NCI-H146 treated with DMSO at 0.1 percent for 48 hours (cell line): ENCODE data around the gene RASL11B.

Experiments used
- DNase-seq: peaks from one replicate; lab custom pipeline; 2025; ENCODE audit not compliant: unreplicated experiment; lab: John Stamatoyannopoulos, UW

The RASL11B gene

GRCh38 chr4:52842792-52843191 lies 19.3 kb upstream of the RASL11B start:
- DNase-seq: no peak

DNA sequence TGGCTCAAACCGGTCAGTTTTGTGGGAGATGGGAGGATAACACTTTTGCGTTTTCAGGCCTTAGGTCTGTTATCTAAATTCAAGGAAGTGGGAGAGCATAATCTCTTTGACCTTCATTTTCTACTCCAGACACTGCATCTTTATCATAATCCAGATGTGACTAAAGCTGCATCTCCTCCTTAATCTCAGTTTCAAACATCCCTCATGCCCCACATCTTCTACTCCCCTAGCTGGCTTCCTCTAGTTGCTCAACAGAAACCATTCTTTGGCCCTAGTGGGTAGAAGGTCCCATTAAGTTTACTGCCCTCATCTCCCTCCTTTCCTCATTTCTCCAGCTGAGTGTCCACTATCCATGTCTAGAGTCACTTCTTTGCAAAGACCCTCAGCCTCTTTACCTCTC lies 18.8 kb upstream of the RASL11B start:
- DNase-seq: no peak

- DNase-seq: no peak
These were observed 18.2 kb upstream of the RASL11B start for GRCh38 chr4:52843958-52844357.

GRCh38 chr4:52844596-52844995 lies 17.5 kb upstream of the RASL11B start:
- DNase-seq: no peak

DNA sequence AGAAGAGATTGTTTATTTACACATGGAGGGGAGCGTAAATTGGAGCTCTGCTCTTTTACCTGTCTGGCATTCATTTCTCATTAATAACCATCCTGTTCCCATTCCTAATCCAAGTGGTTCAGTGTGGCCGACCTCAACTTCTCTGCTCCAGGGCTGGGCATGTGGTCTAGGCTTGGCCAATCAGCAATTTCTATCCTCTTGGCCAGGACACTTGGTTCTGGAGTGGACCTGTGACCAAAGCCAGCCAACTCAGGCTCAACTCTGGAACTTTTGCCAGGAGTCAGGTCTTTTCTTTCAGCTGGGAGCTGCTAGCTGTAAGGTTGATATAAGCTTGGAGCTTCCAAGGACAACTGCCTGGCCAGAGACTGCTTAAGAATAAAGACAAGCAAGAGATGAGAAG lies 15.6 kb upstream of the RASL11B start:
- DNase-seq: no peak

GRCh38 chr4:52848254-52848653 lies 13.9 kb upstream of the RASL11B start:
- no peak for DNase-seq

DNA sequence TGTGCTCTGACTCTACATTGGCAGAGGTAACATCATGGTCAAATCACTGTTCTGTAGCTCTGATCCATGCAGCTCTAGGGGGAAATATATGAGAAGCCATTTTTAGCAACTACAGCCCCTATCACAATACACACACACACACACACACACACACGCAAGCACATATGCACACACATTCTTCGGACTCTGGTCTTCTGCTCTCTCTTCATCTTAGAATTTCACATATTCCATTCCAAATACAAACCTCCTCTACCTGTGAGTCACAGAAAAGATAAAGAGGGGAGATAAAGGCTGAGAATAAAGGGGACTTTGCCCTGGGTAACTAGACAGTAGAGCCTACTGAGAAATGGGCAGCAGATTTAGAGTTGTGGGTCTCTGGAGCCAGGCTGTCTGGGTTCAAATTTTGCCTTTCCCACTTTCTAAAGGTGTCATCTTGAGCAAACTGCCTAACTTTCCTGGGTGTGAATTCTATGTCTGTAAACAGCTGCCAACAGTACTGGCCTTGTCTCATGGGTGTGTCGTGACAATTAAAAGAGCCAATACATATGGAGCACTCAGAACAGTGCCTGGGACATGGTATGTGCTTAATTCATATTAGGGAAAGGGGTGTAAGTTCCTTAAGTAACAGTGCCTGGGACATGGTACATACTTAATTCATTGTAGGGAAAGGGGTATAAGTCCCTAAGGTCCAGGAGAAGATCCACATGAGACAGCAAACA lies 11.6 kb upstream of the RASL11B start:
- no peak for DNase-seq

- DNase-seq: no peak
These were observed 10.1 kb upstream of the RASL11B start for GRCh38 chr4:52852041-52852440.

- DNase-seq: no peak
These were observed 9.4 kb upstream of the RASL11B start for GRCh38 chr4:52852711-52853110.

- no peak for DNase-seq
These were observed 8.8 kb upstream of the RASL11B start for GRCh38 chr4:52853351-52853750.

DNA sequence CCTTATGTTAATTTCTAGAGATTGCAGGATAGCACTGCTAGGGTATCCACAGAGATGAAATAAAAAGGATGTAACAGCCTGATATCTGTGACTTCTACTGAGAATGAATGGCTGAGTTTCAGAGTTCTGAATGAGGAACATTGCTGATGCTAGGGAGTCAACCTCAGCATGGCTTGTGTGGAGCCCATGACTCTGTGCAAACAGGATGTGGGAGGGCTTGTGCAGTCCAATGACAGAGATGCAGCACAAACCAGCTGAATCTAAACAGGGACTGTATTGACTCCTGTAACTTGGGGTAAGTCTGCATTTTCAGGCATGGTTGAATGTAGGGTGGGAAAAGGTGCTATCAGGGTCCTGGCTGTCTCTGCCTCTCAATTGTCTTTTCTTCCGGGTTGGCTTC lies 5.3 kb upstream of the RASL11B start:
- no peak for DNase-seq

DNA sequence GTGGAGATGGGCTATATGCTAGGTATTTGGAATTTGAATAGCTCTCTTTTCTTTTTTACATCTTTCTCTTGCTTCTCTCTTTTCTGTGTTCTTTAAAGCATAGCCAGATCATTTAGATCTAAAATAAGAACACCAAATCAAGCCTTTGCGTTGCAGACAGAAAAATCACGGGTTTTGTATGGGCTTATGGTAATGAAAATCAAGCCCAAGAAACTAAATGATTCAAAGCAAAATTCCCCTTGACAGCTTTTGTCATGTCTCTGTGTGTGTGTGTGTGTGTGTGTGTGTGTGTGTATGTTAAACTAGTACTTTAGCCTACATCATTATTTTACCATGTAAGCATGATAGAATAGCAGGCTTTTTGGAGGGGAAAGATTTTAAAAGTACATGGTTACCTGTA lies 1.8 kb upstream of the RASL11B start:
- no peak for DNase-seq

DNA sequence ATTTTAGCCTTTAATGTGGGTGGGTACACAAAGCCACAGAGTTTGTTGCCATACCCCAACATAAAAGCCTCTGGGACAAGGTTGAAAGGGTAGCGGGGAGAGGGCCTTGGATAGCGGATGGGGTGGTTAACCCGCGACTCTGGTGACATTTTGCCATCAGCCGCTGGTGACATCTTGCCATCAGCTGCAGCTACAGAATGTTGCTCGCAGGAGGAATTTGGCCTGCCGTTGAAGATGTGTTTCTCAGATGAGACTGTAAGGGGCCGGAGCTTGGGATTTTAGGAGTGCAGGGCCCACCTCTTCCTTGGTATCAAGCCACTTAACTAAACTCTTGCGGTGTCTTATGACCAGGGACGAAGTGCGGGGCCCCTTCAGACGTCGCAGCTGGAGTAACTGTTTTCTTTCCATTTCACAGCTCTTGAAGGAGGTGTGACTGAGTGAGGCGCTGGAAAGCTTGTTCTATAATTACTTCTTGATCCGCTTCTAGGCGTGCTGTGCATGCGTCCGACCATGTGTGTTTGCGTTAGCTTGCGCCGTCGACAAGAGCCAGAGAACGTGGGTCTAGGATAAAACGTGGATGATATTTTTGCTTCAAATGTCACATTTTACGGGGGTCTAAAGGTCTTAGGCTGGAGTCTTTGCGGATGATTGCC lies 820 bp upstream of the RASL11B start:
- DNase-seq: no peak

DNA sequence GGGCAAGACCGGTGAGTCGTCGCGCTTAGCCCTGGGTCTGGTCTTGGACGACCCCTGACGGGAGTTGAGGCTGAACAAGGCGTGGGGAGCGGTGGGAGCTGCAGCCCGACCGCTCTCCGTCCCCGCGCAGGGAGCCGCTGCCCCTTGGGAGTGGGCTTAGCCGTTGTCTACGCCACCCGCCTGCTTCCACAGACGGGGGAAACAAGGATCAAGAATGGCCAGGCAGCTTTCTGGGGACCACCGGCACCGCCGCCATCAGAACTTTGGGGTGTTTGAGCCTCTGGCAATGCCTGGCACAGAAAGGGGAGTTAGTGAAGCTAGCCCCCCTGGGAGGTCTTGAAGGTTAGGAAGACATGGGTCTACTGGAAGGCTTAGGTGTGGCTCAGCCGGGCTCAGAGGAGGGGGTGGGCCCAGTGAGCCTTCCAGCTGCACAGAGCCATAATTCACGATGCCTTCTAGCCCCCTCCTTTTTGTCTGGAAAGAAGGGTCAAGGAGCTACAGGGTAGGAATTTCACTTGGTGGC lies 583 bp downstream of the RASL11B start:
- no peak for DNase-seq

GRCh38 chr4:52863324-52863723 lies 1.2 kb downstream of the RASL11B start:
- DNase-seq: no peak

GRCh38 chr4:52864793-52865192 lies 2.7 kb downstream of the RASL11B start:
- DNase-seq: no peak

- no peak for DNase-seq
These were observed 3.2 kb downstream of the RASL11B start for GRCh38 chr4:52865300-52865699.

DNA sequence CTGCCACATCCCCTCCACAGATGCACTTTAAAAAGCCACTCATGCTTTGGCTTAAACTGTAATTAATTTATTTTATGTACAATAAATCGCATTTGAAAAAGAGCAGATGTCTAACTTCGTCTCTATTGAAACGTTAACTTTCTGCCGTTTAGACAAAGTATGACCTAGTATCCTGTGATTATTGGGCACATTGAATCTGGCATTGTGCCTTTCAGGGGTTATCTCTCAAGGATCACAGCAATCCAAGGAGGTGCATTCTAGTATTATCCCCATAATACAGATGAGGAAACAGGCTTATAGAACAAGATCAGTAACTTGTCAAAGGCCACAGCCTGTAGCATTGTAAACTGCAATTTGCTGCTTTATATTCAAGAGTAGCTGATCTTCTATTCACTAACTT lies 4.6 kb downstream of the RASL11B start:
- DNase-seq: no peak

GRCh38 chr4:52867163-52867562 lies 5.0 kb downstream of the RASL11B start:
- DNase-seq: no peak

- DNase-seq: no peak
These were observed 6.0 kb downstream of the RASL11B start for GRCh38 chr4:52868133-52868532.

- no peak for DNase-seq
These were observed 7.1 kb downstream of the RASL11B start for GRCh38 chr4:52869196-52869595.

- DNase-seq: no peak
These were observed 7.5 kb downstream of the RASL11B start for GRCh38 chr4:52869656-52870055.

DNA sequence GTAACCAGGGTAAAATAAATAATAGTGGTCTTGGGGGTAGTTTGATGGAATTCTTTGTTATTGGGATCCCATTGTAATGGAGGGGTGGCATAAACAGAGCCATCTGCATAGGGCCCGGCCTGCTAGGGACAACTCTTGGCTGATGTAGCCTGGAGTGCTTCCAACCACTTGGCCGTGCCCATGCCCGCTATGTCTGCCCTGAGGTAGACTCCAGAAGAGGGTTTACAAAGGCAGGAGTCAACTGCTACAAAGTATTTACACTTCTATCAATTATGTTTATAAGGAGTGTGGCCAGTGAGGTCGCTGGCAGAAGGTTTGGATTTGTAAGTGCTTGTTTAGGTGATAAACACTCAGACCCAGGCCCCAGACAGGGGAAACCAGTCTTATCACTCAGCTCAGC lies 8.1 kb downstream of the RASL11B start:
- no peak for DNase-seq
